ENCODE measurements around the gene PCLO.

The PCLO gene

GRCh38 chr7:83142365-83142764, 20.3 kb downstream of the PCLO start:
- Histone ChIP-seq H3K4me1 (ENCODE audit: insufficient read depth, insufficient read length) (no peaks in the 10 kb centered on the region), H3K4me3 (ENCODE audit: insufficient read length, low read depth) (no peak overlapping the region), H3K36me3 (ENCODE audit: insufficient read depth, insufficient read length, low read length) (no peaks in the 10 kb centered on the region), H3K9me3 (ENCODE audit: insufficient read depth, low read length) (no peaks in the 10 kb centered on the region), H3K27me3 (ENCODE audit: insufficient read depth, insufficient read length) (no peaks in the 10 kb centered on the region), H3K9ac (ENCODE audit: insufficient read length, low read depth) (no peak overlapping the region)
- no peak for DNase-seq (ENCODE audit: low read depth, low spot score)
- no peak for TF ChIP-seq SUZ12 (IDR thresholded peaks at IDR 0.05; ENCODE audit: extremely low read depth, insufficient read depth, insufficient read length)
- TF ChIP-seq ZNF274 (IDR thresholded peaks at IDR 0.05; ENCODE audit: low read depth, low read length), result no peak
- TF ChIP-seq YY1 (IDR thresholded peaks at IDR 0.05; ENCODE audit: insufficient read depth, insufficient read length), result no peak

DNA sequence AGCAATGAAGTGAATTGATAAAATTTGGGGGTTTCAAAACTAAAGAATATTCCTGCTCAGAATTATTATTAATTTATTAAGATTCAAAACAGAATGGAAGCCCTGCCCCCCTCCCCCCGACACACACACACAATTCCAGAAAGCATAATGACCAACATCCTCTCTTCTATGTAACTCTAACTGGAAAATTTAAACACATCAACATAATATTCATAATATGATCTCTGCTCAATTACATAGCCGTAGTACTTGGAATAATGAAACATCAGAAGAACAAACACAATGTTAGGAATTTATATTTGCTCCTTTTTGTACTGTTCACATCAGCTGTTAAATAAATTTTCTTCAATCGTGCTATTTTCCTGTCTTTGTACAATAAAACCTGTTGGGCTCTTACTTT, 20.8 kb downstream of the PCLO start:
- TF ChIP-seq YY1 (IDR thresholded peaks at IDR 0.05; ENCODE audit: insufficient read depth, insufficient read length), result no peak
- no peak for TF ChIP-seq SUZ12 (IDR thresholded peaks at IDR 0.05; ENCODE audit: extremely low read depth, insufficient read depth, insufficient read length)
- no peak for TF ChIP-seq ZNF274 (IDR thresholded peaks at IDR 0.05; ENCODE audit: low read depth, low read length)
- no peaks in the 10 kb centered on the region for H3K4me1 ChIP-seq (ENCODE audit: insufficient read depth, insufficient read length)

DNA sequence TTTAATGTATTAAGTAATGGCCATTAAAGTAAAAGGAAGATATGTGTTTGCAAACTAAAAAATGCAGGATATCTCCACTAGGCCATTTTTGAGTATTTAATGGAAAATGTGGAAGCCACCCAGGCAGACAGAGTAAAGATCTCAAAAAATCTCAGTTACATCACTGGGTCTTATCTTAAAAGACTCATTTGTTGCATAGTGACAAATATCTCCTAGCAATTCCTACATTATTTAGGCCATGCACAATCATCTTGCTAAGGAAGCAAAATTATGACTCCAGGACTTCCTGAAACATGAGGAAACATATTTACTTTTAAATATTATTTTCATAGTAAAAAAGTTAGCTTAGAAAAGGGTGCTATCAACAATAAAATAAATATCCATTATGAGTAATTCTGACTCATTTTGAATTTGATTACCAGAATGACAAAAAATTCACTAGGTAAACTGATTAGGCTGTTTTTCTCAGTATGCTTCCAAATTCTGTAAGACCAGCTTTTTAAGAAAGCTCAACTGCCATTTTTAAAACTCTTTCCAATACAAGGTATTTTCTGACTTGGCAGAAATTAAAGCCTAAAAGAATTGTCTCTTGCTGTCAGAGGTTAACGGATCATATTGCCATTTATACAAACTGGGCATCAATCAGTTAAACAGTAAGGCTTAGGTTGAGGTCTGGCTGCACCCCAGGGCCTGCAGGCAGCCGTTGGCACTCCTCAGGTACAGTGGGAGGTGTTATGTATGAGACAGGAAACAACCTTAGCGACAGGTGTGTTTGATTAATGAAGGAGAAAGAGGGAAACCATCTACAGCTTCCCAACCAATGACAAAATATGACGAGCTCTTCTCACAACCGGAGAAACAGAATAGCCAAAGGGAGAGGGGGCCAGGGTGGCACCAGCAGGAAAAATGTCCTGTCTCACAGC, 31.8 kb downstream of the PCLO start:
- Histone ChIP-seq H3K9me3 (ENCODE audit: insufficient read depth, low read length) (no peaks in the 10 kb centered on the region), H3K4me3 (ENCODE audit: insufficient read length, low read depth) (no peak overlapping the region), H3K27me3 (ENCODE audit: insufficient read depth, insufficient read length) (no peaks in the 10 kb centered on the region), H3K36me3 (ENCODE audit: insufficient read depth, insufficient read length, low read length) (no peaks in the 10 kb centered on the region), H3K4me1 (ENCODE audit: insufficient read depth, insufficient read length) (no peaks in the 10 kb centered on the region), H3K9ac (ENCODE audit: insufficient read length, low read depth) (no peak overlapping the region)
- no peak for DNase-seq (ENCODE audit: low read depth, low spot score)
- TF ChIP-seq SUZ12 (IDR thresholded peaks at IDR 0.05; ENCODE audit: extremely low read depth, insufficient read depth, insufficient read length) (no peak), YY1 (IDR thresholded peaks at IDR 0.05; ENCODE audit: insufficient read depth, insufficient read length) (no peak), ZNF274 (IDR thresholded peaks at IDR 0.05; ENCODE audit: low read depth, low read length) (no peak)

More for the DNA sequence above, 20.8 kb downstream of the PCLO start:
- no peak overlapping the region for H3K4me3 ChIP-seq (ENCODE audit: insufficient read length, low read depth)
- no peak for DNase-seq (ENCODE audit: low read depth, low spot score)
- no peaks in the 10 kb centered on the region for H3K36me3 ChIP-seq (ENCODE audit: insufficient read depth, insufficient read length, low read length)
- H3K9me3 ChIP-seq (ENCODE audit: insufficient read depth, low read length), result no peaks in the 10 kb centered on the region
- H3K27me3 ChIP-seq (ENCODE audit: insufficient read depth, insufficient read length), result no peaks in the 10 kb centered on the region
- no peak overlapping the region for H3K9ac ChIP-seq (ENCODE audit: insufficient read length, low read depth)

DNA sequence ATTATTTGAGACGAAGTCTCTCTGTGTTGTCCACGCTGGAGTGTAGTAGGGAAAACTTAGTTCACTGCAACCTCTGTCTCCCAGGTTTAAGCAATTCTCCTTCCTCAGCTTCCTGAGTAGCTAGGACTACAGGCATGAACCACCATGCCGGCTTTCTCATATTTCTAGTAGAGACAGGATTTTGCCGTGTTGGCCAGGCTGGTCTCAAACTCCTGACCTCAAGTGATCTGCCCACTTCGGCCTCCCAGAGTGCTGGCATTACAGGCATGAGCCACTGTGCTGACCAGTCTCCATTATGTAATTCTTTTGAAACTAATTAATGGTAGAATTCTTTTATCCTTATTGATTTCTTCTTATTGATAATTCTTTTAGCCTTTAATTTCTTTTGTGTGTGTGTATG, 32.5 kb downstream of the PCLO start:
- Histone ChIP-seq H3K9ac (ENCODE audit: insufficient read length, low read depth) (no peak overlapping the region), H3K4me1 (ENCODE audit: insufficient read depth, insufficient read length) (no peaks in the 10 kb centered on the region), H3K36me3 (ENCODE audit: insufficient read depth, insufficient read length, low read length) (no peaks in the 10 kb centered on the region), H3K27me3 (ENCODE audit: insufficient read depth, insufficient read length) (no peaks in the 10 kb centered on the region), H3K4me3 (ENCODE audit: insufficient read length, low read depth) (no peak overlapping the region), H3K9me3 (ENCODE audit: insufficient read depth, low read length) (no peaks in the 10 kb centered on the region)
- TF ChIP-seq ZNF274 (IDR thresholded peaks at IDR 0.05; ENCODE audit: low read depth, low read length) (no peak), YY1 (IDR thresholded peaks at IDR 0.05; ENCODE audit: insufficient read depth, insufficient read length) (no peak), SUZ12 (IDR thresholded peaks at IDR 0.05; ENCODE audit: extremely low read depth, insufficient read depth, insufficient read length) (no peak)
- no peak for DNase-seq (ENCODE audit: low read depth, low spot score)

DNA sequence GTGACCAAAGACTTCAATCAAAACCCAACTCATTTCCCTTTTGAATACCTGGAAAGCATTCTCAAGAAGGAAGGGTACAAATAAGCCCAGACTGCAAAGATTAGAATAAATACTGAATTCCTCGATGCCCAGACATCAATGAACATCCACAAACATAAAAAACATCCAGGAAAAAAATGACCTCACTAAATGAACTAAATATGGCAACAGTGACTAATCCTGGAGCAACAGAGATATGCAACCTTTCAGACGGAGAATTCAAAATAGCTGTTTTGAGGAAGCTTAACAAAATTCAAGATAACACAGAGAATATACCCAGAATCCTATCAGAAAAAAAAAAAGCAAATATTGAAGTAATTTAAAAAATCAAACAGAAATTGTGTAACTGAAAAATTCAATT, 43.2 kb downstream of the PCLO start:
- peaks cover 3% of the 10 kb centered on the region; the same call in 1 of the 2 replicates for H3K9me3 ChIP-seq (ENCODE audit: insufficient read depth, low read length)
- TF ChIP-seq ZNF274 (IDR thresholded peaks at IDR 0.05; ENCODE audit: low read depth, low read length) (no peak), SUZ12 (IDR thresholded peaks at IDR 0.05; ENCODE audit: extremely low read depth, insufficient read depth, insufficient read length) (no peak), YY1 (IDR thresholded peaks at IDR 0.05; ENCODE audit: insufficient read depth, insufficient read length) (no peak)
- H3K4me3 ChIP-seq (ENCODE audit: insufficient read length, low read depth), result no peak overlapping the region
- H3K36me3 ChIP-seq (ENCODE audit: insufficient read depth, insufficient read length, low read length), result no peaks in the 10 kb centered on the region
- no peaks in the 10 kb centered on the region for H3K4me1 ChIP-seq (ENCODE audit: insufficient read depth, insufficient read length)
- no peak for DNase-seq (ENCODE audit: low read depth, low spot score)
- H3K9ac ChIP-seq (ENCODE audit: insufficient read length, low read depth), result no peak overlapping the region
- no peaks in the 10 kb centered on the region for H3K27me3 ChIP-seq (ENCODE audit: insufficient read depth, insufficient read length)

DNA sequence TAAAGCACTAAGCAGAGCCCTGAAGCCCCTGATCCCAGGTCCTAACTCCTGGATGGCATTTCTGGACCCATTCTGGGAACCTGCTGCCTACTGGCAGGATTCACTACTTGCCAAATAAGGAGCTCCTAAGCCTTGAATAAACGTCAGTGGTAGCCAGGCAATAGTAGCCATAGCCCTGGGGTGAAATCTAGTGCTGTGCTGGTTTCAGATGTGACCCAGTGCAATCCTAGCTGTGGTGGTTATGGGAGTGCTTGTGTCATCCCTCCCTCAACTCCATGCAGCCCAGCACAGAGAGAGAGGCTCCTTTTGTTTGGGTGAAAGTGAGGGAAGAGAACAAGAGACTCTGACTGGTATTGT, 43.7 kb downstream of the PCLO start:
- H3K4me1 ChIP-seq (ENCODE audit: insufficient read depth, insufficient read length), result no peaks in the 10 kb centered on the region
- TF ChIP-seq YY1 (IDR thresholded peaks at IDR 0.05; ENCODE audit: insufficient read depth, insufficient read length) (no peak), ZNF274 (IDR thresholded peaks at IDR 0.05; ENCODE audit: low read depth, low read length) (no peak), SUZ12 (IDR thresholded peaks at IDR 0.05; ENCODE audit: extremely low read depth, insufficient read depth, insufficient read length) (no peak)
- DNase-seq (ENCODE audit: low read depth, low spot score), result no peak
- no peak overlapping the region for H3K9ac ChIP-seq (ENCODE audit: insufficient read length, low read depth)
- no peaks in the 10 kb centered on the region for H3K27me3 ChIP-seq (ENCODE audit: insufficient read depth, insufficient read length)
- H3K36me3 ChIP-seq (ENCODE audit: insufficient read depth, insufficient read length, low read length), result no peaks in the 10 kb centered on the region
- no peaks in the 10 kb centered on the region for H3K9me3 ChIP-seq (ENCODE audit: insufficient read depth, low read length)
- no peak overlapping the region for H3K4me3 ChIP-seq (ENCODE audit: insufficient read length, low read depth)

GRCh38 chr7:83118347-83119025, 44.2 kb downstream of the PCLO start:
- TF ChIP-seq YY1 (IDR thresholded peaks at IDR 0.05; ENCODE audit: insufficient read depth, insufficient read length), result no peak
- no peak for TF ChIP-seq ZNF274 (IDR thresholded peaks at IDR 0.05; ENCODE audit: low read depth, low read length)
- no peak for DNase-seq (ENCODE audit: low read depth, low spot score)
- no peaks in the 10 kb centered on the region for H3K27me3 ChIP-seq (ENCODE audit: insufficient read depth, insufficient read length)

More at GRCh38 chr7:83118347-83119025, 44.2 kb downstream of the PCLO start:
- H3K4me1 ChIP-seq (ENCODE audit: insufficient read depth, insufficient read length), result no peaks in the 10 kb centered on the region
- H3K9me3 ChIP-seq (ENCODE audit: insufficient read depth, low read length), result no peaks in the 10 kb centered on the region
- no peaks in the 10 kb centered on the region for H3K36me3 ChIP-seq (ENCODE audit: insufficient read depth, insufficient read length, low read length)
- no peak overlapping the region for H3K4me3 ChIP-seq (ENCODE audit: insufficient read length, low read depth)
- H3K9ac ChIP-seq (ENCODE audit: insufficient read length, low read depth), result no peak overlapping the region

Data from NT2/D1 (cell line).